ENCODE results near the gene PXMP2.
"Not testable (repeated sequence)": the region's sequence is repeated elsewhere in the genome, so short reads cannot be mapped to it uniquely, and the experiment has no call there.

PXMP2 gene

DNA sequence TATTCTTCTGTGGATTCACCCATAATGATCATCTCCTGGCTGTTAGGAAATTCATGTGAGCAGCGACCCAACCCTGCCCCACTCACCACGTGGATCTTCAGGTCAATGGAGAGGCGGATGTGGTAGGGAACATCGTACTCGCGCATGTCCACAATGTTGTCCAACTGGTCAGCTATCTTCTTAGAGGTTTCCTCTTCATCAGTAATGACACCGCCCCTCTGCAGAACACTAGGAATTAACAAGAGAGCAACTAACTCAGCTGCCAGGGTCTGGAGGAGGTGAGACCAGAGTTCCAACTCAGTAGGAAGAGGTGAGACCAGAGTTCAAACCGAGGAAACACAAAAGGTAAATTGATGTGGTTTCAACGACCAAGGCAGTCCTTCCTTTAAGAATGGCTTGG is 9.9 kb upstream of the PXMP2 start:
- Histone ChIP-seq H3K27me3 (ENCODE audit: insufficient read depth, low read length) (no peaks in the 10 kb centered on the region), H3K27ac (ENCODE audit: low read length) (no peak overlapping the region), H3K4me3 (ENCODE audit: low read length) (no peak overlapping the region), H3K4me1 (ENCODE audit: insufficient read depth, low read length) (no peaks in the 10 kb centered on the region), H3K36me3 (ENCODE audit: insufficient read depth, low read depth, low read length) (peaks cover 77% of the 10 kb centered on the region), H3K9me3 (ENCODE audit: insufficient read depth, low read depth, low read length) (no peaks in the 10 kb centered on the region), H3K9ac (ENCODE audit: low read depth, low read length) (no peak overlapping the region)

DNA sequence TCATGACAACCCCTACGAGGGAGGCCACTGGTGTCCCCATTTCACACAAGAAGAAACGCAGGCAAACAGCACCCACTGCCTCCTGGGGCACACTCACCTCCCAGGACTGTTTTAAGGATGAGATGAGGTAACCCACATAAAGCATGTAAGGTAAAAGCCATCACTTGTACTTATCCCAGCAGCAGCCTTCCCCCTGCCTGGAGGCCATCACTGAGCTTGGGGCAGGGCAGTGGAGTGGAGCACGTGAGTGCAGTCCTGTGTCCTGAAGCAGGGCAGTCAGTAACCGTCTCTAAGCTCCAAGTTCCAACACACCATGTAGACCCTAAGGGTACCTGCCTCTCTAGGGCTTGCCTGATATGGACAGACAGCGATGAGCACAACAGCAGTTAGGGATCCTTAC is 2.0 kb upstream of the PXMP2 start:
- H3K4me3 ChIP-seq (ENCODE audit: low read length): peak overlapping the region; percentile 73; the same call in 1 of the 2 replicates
- 0 out of 2 replicates have a peak, but pooled peaks cover 4% of the 10 kb centered on the region for H3K4me1 ChIP-seq (ENCODE audit: insufficient read depth, low read length)
- no peaks in the 10 kb centered on the region for H3K9me3 ChIP-seq (ENCODE audit: insufficient read depth, low read depth, low read length)
- H3K27ac ChIP-seq (ENCODE audit: low read length): no peak overlapping the region
- H3K36me3 ChIP-seq (ENCODE audit: insufficient read depth, low read depth, low read length): peaks cover 11% of the 10 kb centered on the region
- H3K27me3 ChIP-seq (ENCODE audit: insufficient read depth, low read length): peaks cover 9% of the 10 kb centered on the region
- 0 out of 2 replicates have a peak overlapping the region, but pooled peaks have one; percentile 56 for H3K9ac ChIP-seq (ENCODE audit: low read depth, low read length)

DNA sequence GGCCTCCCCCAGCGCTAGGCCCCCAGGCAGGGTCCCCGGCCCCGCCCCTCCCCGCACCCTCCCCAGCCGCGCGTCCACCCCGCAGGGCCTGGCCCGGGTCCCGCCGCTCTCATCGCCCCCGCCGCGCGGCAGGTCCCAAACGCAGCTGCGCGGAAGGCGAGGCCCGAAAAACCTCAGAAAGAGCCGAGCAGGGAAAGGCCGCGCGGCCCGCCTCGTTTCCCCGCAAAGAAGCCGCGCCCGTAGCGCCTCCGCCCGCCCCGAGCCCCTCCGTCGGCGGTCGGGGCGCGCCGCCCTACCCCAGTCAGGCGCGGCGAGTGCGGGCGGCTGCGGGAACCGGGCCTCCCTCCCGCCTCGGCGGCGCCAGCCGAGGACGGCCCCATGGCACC is 569 bp upstream of the PXMP2 start:
- Histone ChIP-seq H3K36me3 (ENCODE audit: insufficient read depth, low read depth, low read length) (peaks cover 23% of the 10 kb centered on the region), H3K27me3 (ENCODE audit: insufficient read depth, low read length) (peaks cover 9% of the 10 kb centered on the region), H3K4me1 (ENCODE audit: insufficient read depth, low read length) (0 out of 2 replicates have a peak, but pooled peaks cover 4% of the 10 kb centered on the region), H3K9ac (ENCODE audit: low read depth, low read length) (peak overlapping the region; percentile 72), H3K4me3 (ENCODE audit: low read length) (peak overlapping the region; percentile 73; the same call in 1 of the 2 replicates), H3K9me3 (ENCODE audit: insufficient read depth, low read depth, low read length) (no peaks in the 10 kb centered on the region), H3K27ac (ENCODE audit: low read length) (no peak overlapping the region)

DNA sequence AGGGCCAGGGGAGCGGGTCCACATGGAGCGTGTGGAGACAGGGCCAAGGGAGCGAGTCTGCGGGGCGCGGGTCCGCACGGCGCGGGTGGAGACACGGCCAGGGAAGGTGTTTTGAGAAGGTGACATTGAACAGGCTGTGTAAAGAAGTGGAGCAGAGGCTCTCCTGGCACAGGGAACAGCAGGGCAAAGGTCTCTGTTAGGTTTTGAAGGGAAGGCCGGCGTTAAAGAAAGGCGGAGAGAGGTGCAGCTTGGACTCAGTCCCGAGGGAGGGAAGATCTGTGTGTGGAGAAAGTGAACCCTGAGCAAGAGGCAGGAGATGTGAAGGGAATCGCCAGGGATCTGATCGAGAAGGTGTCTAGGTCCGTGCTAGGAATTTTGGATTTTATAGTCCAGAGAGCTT is 1.8 kb downstream of the PXMP2 start:
- H3K36me3 ChIP-seq (ENCODE audit: insufficient read depth, low read depth, low read length): peaks cover 23% of the 10 kb centered on the region
- no peaks in the 10 kb centered on the region for H3K9me3 ChIP-seq (ENCODE audit: insufficient read depth, low read depth, low read length)
- H3K27me3 ChIP-seq (ENCODE audit: insufficient read depth, low read length): peaks cover 9% of the 10 kb centered on the region
- 0 out of 2 replicates have a peak, but pooled peaks cover 4% of the 10 kb centered on the region for H3K4me1 ChIP-seq (ENCODE audit: insufficient read depth, low read length)
- H3K27ac ChIP-seq (ENCODE audit: low read length): no peak overlapping the region
- peak overlapping the region; percentile 49; the same call in 1 of the 2 replicates for H3K9ac ChIP-seq (ENCODE audit: low read depth, low read length)
- peak overlapping the region; percentile 51 for H3K4me3 ChIP-seq (ENCODE audit: low read length)

DNA sequence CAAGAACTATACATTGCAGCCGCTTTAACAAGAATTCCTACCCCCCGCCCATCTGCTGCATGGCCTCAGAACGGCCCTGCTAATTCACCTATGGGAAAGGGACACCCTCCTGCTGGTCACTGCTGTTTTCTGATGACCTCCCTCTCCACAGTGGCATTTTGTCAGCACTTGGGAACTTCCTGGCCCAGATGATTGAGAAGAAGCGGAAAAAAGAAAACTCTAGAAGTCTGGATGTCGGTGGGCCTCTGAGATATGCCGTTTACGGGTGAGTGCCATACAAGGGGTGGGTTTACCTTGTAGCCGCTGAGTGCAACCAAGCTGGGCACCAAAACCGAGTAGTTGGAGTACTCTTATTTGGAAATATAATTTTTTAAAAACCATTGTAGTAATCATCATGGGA is 2.7 kb downstream of the PXMP2 start:
- Histone ChIP-seq H3K4me3 (ENCODE audit: low read length) (no peak overlapping the region), H3K36me3 (ENCODE audit: insufficient read depth, low read depth, low read length) (peaks cover 24% of the 10 kb centered on the region), H3K4me1 (ENCODE audit: insufficient read depth, low read length) (0 out of 2 replicates have a peak, but pooled peaks cover 4% of the 10 kb centered on the region), H3K27ac (ENCODE audit: low read length) (no peak overlapping the region), H3K9ac (ENCODE audit: low read depth, low read length) (no peak overlapping the region), H3K9me3 (ENCODE audit: insufficient read depth, low read depth, low read length) (no peaks in the 10 kb centered on the region), H3K27me3 (ENCODE audit: insufficient read depth, low read length) (peaks cover 9% of the 10 kb centered on the region)

DNA sequence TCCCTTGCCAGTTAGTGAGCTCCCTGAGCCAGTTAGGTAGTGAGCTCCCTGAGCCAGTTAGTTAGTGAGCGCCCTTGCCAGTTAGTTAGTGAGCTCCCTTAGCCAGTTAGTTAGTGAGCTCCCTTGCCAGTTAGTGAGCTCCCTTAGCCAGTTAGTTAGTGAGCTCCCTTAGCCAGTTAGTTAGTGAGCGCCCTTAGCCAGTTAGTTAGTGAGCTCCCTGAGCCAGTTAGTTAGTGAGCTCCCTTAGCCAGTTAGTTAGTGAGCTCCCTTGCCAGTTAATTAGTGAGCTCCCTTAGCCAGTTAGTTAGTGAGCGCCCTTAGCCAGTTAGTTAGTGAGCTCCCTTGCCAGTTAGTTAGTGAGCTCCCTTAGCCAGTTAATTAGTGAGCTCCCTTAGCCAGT is 4.6 kb downstream of the PXMP2 start:
- not testable (repeated sequence) for H3K9ac ChIP-seq (ENCODE audit: low read depth, low read length); H3K4me3 ChIP-seq (ENCODE audit: low read length); H3K27me3 ChIP-seq (ENCODE audit: insufficient read depth, low read length); H3K27ac ChIP-seq (ENCODE audit: low read length); H3K9me3 ChIP-seq (ENCODE audit: insufficient read depth, low read depth, low read length); H3K4me1 ChIP-seq (ENCODE audit: insufficient read depth, low read length)
- H3K36me3 ChIP-seq (ENCODE audit: insufficient read depth, low read depth, low read length): peaks cover 35% of the 10 kb centered on the region

DNA sequence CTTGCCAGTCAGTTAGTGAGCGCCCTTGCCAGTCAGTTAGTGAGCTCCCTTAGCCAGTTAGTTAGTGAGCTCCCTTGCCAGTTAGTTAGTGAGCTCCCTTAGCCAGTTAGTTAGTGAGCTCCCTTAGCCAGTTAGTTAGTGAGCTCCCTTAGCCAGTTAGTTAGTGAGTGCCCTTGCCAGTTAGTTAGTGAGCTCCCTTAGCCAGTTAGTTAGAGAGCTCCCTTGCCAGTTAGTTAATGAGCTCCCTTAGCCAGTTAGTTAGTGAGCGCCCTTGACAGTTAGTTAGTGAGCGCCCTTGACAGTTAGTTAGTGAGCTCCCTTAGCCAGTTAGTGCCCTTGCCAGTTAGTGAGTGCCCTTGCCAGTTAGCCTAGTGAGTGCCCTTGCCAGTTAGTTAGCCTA is 7.5 kb downstream of the PXMP2 start:
- H3K4me1 ChIP-seq (ENCODE audit: insufficient read depth, low read length); H3K9me3 ChIP-seq (ENCODE audit: insufficient read depth, low read depth, low read length); H3K4me3 ChIP-seq (ENCODE audit: low read length); H3K9ac ChIP-seq (ENCODE audit: low read depth, low read length); H3K27ac ChIP-seq (ENCODE audit: low read length); H3K27me3 ChIP-seq (ENCODE audit: insufficient read depth, low read length): not testable (repeated sequence)
- peaks cover 56% of the 10 kb centered on the region for H3K36me3 ChIP-seq (ENCODE audit: insufficient read depth, low read depth, low read length)

DNA sequence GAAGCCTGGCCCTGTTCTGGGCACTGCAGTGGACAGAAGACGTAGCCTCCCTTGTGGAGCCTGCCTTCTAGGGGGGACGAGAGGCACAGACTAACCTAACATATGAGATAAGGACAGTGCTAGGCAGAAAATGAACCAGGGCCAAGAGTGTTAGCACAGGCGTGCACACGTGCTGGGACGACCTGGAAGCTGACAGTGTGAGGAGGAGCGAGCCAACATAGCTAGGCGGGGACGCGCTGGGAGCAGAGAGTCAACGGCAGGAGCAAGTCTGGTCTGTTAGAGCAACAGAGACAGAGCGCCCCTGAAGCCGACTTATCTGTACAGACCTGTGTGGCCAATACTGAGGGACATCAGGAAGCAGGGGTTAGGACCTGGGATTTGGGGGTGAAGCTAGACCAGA is 8.0 kb downstream of the PXMP2 start:
- no peak overlapping the region for H3K9ac ChIP-seq (ENCODE audit: low read depth, low read length)
- H3K4me1 ChIP-seq (ENCODE audit: insufficient read depth, low read length): no peaks in the 10 kb centered on the region
- no peak overlapping the region for H3K27ac ChIP-seq (ENCODE audit: low read length)
- no peaks in the 10 kb centered on the region for H3K27me3 ChIP-seq (ENCODE audit: insufficient read depth, low read length)
- H3K9me3 ChIP-seq (ENCODE audit: insufficient read depth, low read depth, low read length): no peaks in the 10 kb centered on the region
- H3K36me3 ChIP-seq (ENCODE audit: insufficient read depth, low read depth, low read length): peaks cover 55% of the 10 kb centered on the region
- H3K4me3 ChIP-seq (ENCODE audit: low read length): no peak overlapping the region

DNA sequence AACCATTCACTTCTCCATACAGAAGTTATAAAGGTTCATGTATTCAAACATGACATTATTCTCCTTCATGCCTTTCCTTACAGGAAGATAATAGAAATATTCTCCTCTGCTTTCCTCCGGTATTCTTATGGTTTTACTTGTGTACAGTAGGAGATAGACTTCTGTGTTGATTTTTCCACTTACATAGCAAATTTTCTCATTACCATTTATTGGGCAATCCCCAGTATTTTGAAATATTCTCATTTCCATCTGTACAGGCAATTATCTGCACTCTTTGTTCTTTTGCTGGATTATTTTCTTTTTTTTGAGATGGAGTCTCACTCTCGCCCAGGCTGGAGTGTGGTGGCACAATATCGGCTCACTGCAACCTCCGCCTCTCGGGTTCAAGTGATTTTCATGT is 11.0 kb downstream of the PXMP2 start:
- H3K27me3 ChIP-seq (ENCODE audit: insufficient read depth, low read length): no peaks in the 10 kb centered on the region
- no peaks in the 10 kb centered on the region for H3K4me1 ChIP-seq (ENCODE audit: insufficient read depth, low read length)
- H3K9me3 ChIP-seq (ENCODE audit: insufficient read depth, low read depth, low read length): no peaks in the 10 kb centered on the region
- H3K4me3 ChIP-seq (ENCODE audit: low read length): no peak overlapping the region
- H3K9ac ChIP-seq (ENCODE audit: low read depth, low read length): no peak overlapping the region
- H3K36me3 ChIP-seq (ENCODE audit: insufficient read depth, low read depth, low read length): peaks cover 58% of the 10 kb centered on the region
- no peak overlapping the region for H3K27ac ChIP-seq (ENCODE audit: low read length)

DNA sequence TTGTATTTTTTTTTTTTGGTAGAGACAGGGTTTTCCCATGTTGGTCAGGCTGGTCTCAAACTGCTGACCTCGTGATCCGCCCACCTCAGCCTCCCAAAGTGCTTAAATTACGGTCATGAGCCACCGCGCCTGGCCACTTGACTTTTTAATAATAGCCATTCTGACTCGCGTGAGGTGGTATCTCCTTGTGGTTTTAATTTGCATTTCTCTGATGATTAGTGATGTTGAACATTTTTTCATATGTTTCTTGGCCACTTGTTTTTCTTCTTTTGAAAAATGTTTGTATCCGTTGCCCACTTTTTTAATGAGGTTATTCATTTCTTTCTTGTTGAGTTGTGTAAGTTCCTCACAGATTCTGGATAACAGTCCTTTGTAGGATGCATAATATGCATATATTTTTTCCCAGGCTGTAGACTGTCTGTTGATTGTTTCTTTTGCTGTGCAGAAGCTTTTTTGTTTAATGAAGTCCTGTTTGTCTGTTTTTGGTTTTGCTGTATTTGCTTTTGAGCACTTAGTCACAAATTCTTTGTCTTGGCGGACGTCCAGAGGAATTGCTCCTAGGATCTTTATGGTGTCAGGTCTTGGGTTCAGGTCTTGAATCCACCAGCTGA is 12.9 kb downstream of the PXMP2 start:
- H3K4me1 ChIP-seq (ENCODE audit: insufficient read depth, low read length): no peaks in the 10 kb centered on the region
- no peak overlapping the region for H3K4me3 ChIP-seq (ENCODE audit: low read length)
- no peaks in the 10 kb centered on the region for H3K9me3 ChIP-seq (ENCODE audit: insufficient read depth, low read depth, low read length)
- H3K9ac ChIP-seq (ENCODE audit: low read depth, low read length): no peak overlapping the region
- no peaks in the 10 kb centered on the region for H3K27me3 ChIP-seq (ENCODE audit: insufficient read depth, low read length)
- H3K36me3 ChIP-seq (ENCODE audit: insufficient read depth, low read depth, low read length): peaks cover 59% of the 10 kb centered on the region
- no peak overlapping the region for H3K27ac ChIP-seq (ENCODE audit: low read length)

DNA sequence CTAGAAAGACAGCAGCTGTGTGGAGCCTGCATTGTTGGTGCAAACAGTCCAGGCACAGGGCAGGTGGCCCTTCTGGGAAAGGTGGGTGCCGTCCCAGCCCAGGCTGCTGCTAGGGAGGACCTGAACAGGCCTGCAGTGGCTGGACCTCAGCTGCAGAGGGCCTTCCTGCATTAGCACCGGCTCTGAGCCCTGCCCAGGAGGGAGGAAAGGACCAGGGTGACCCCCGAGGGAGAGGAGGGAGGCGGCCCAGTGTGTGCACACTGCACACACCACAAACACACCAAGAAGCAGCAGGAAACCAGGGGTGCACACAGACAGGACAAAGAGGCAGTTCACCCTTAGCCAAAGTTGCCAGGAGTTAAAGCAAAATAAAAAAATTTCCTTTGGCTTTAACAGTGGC is 15.3 kb downstream of the PXMP2 start:
- Histone ChIP-seq H3K9ac (ENCODE audit: low read depth, low read length) (no peak overlapping the region), H3K9me3 (ENCODE audit: insufficient read depth, low read depth, low read length) (no peaks in the 10 kb centered on the region), H3K4me1 (ENCODE audit: insufficient read depth, low read length) (no peaks in the 10 kb centered on the region), H3K27ac (ENCODE audit: low read length) (no peak overlapping the region), H3K27me3 (ENCODE audit: insufficient read depth, low read length) (no peaks in the 10 kb centered on the region), H3K4me3 (ENCODE audit: low read length) (no peak overlapping the region), H3K36me3 (ENCODE audit: insufficient read depth, low read depth, low read length) (peaks cover 42% of the 10 kb centered on the region)

DNA sequence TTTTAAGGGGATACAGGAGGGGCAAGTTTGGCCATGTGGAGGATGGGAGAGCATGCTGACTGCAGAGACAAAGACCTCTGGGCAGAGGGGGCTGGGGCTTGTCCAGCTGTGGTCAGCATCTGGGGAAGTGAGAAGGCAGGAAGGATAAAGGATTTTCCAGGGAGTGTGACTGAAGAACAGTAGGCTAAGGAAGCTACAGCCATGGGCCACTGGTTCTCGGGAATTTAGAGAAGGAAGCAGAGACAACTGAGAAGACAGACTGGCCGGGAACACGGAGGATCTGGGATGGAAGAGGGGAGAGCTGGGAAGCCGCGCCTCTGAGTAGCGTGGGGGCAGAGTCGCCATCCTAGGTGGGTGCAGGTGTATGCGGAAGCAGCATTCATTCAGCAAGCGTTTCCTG is 16.3 kb downstream of the PXMP2 start:
- no peak overlapping the region for H3K4me3 ChIP-seq (ENCODE audit: low read length)
- no peaks in the 10 kb centered on the region for H3K9me3 ChIP-seq (ENCODE audit: insufficient read depth, low read depth, low read length)
- H3K27ac ChIP-seq (ENCODE audit: low read length): no peak overlapping the region
- no peak overlapping the region for H3K9ac ChIP-seq (ENCODE audit: low read depth, low read length)
- peaks cover 32% of the 10 kb centered on the region for H3K36me3 ChIP-seq (ENCODE audit: insufficient read depth, low read depth, low read length)
- H3K27me3 ChIP-seq (ENCODE audit: insufficient read depth, low read length): no peaks in the 10 kb centered on the region
- H3K4me1 ChIP-seq (ENCODE audit: insufficient read depth, low read length): no peaks in the 10 kb centered on the region

Measured in iPS-20b (cell line).